Chondrocyte (in vitro differentiated cells): ENCODE measurements around the gene FNBP1. TPM values are rescaled to one million over a fixed set of nuclear protein-coding genes. Genes with fewer than 3 reads are reported as not detected.
A peak's percentile ranks its signal among the peaks of the same experiment; 100 is the strongest.

ENCODE experiments used
- DNase-seq: peaks from one replicate; pipeline ENCODE4 v3.0.0; 2021; ENCODE audit warnings: mixed read lengths, low spot score
- H3K27ac Mint-ChIP-seq: one replicate; pipeline ENCODE4 v1.8.0; 2021; ENCODE audit warnings: mild to moderate bottlenecking, moderate library complexity, mixed read lengths; ENCODE audit not compliant: unreplicated experiment
- H3K27me3 Mint-ChIP-seq: 2 replicates; pipeline ENCODE4 v1.8.0; 2021; ENCODE audit warnings: low read depth, mixed read lengths
- H3K36me3 Mint-ChIP-seq: 2 replicates; pipeline ENCODE4 v1.8.0; 2021; ENCODE audit warnings: low read depth, mixed read lengths
- H3K4me1 Mint-ChIP-seq: 2 replicates; pipeline ENCODE4 v1.8.0; 2021; ENCODE audit warnings: low read depth, mild to moderate bottlenecking, mixed read lengths
- H3K4me3 Mint-ChIP-seq: one replicate; pipeline ENCODE4 v1.8.0; 2021; ENCODE audit warnings: mild to moderate bottlenecking, moderate library complexity, mixed read lengths; ENCODE audit not compliant: unreplicated experiment
- H3K9me3 Mint-ChIP-seq: 2 replicates; pipeline ENCODE4 v1.8.0; 2021; ENCODE audit warnings: low read depth, mixed read lengths
- CTCF ChIP-seq: fragments of 200-600 bp; sonication (generic); IDR thresholded peaks from 2 replicates; pipeline ENCODE4 v1.5.0; 2021; ENCODE audit warnings: antibody characterized with exemption, mild to moderate bottlenecking, moderate library complexity
- total RNA-seq: library from RNA; stranded (reverse); gene quantifications from 3 replicates; pipeline ENCODE4 v1.2.1, GENCODE V29; 2021

Gene FNBP1
- total RNA-seq, 1 donor from 2014 or later: 61.2 TPM

- no peak for DNase-seq
- no peak overlapping the region for H3K27ac Mint-ChIP-seq
- peaks cover 11% of the 10 kb centered on the region for H3K36me3 Mint-ChIP-seq
- H3K27me3 Mint-ChIP-seq: no peaks in the 10 kb centered on the region
- no peaks in the 10 kb centered on the region for H3K9me3 Mint-ChIP-seq
- no peaks in the 10 kb centered on the region for H3K4me1 Mint-ChIP-seq
- H3K4me3 Mint-ChIP-seq: no peak overlapping the region
- TF ChIP-seq CTCF: no peak
Observed at GRCh38 chr9:129918296-129918950, 124.6 kb downstream of the FNBP1 start.

- H3K4me3 Mint-ChIP-seq: no peak overlapping the region
- H3K9me3 Mint-ChIP-seq: no peaks in the 10 kb centered on the region
- no peaks in the 10 kb centered on the region for H3K4me1 Mint-ChIP-seq
- peaks cover 3% of the 10 kb centered on the region for H3K36me3 Mint-ChIP-seq
- no peak overlapping the region for H3K27ac Mint-ChIP-seq
- DNase-seq: no peak
- TF ChIP-seq CTCF: no peak
- H3K27me3 Mint-ChIP-seq: no peaks in the 10 kb centered on the region
Observed at GRCh38 chr9:129916707-129917106, 126.3 kb downstream of the FNBP1 start.

- no peak overlapping the region for H3K4me3 Mint-ChIP-seq
Observed at GRCh38 chr9:129914051-129914450, 128.9 kb downstream of the FNBP1 start.

GRCh38 chr9:129910628-129911567, 132.1 kb downstream of the FNBP1 start:
- H3K9me3 Mint-ChIP-seq: no peaks in the 10 kb centered on the region
- no peak for TF ChIP-seq CTCF
- H3K36me3 Mint-ChIP-seq: peaks cover 12% of the 10 kb centered on the region
- peak overlapping the region; percentile 86 for H3K27ac Mint-ChIP-seq
- H3K27me3 Mint-ChIP-seq: no peaks in the 10 kb centered on the region
- no peak overlapping the region for H3K4me3 Mint-ChIP-seq
- H3K4me1 Mint-ChIP-seq: peaks cover 25% of the 10 kb centered on the region
- DNase-seq: no peak

More at GRCh38 chr9:129914051-129914450, 128.9 kb downstream of the FNBP1 start:
- Mint-ChIP-seq H3K27me3 (no peaks in the 10 kb centered on the region), H3K4me1 (peaks cover 23% of the 10 kb centered on the region), H3K36me3 (peaks cover 3% of the 10 kb centered on the region), H3K27ac (no peak overlapping the region), H3K9me3 (no peaks in the 10 kb centered on the region)
- TF ChIP-seq CTCF: no peak
- no peak for DNase-seq

- peak overlapping the region; percentile 86 for H3K27ac Mint-ChIP-seq
- DNase-seq: no peak
- H3K9me3 Mint-ChIP-seq: no peaks in the 10 kb centered on the region
- no peaks in the 10 kb centered on the region for H3K27me3 Mint-ChIP-seq
- peaks cover 25% of the 10 kb centered on the region for H3K4me1 Mint-ChIP-seq
- H3K36me3 Mint-ChIP-seq: peaks cover 16% of the 10 kb centered on the region
- H3K4me3 Mint-ChIP-seq: no peak overlapping the region
- TF ChIP-seq CTCF: no peak
Observed at GRCh38 chr9:129909851-129910250, 133.1 kb downstream of the FNBP1 start.
